ENCODE results near the gene BSDC1. TPM values are rescaled to one million over a fixed set of nuclear protein-coding genes. Genes with fewer than 3 reads are reported as not detected.

The BSDC1 gene
- total and polyA plus RNA-seq, 10 of the 15 experiments (the other 5 are each of a cell fraction or from before 2014, with no cell fraction given), result 3.0 to 39.7 (median 22.8) TPM

DNA sequence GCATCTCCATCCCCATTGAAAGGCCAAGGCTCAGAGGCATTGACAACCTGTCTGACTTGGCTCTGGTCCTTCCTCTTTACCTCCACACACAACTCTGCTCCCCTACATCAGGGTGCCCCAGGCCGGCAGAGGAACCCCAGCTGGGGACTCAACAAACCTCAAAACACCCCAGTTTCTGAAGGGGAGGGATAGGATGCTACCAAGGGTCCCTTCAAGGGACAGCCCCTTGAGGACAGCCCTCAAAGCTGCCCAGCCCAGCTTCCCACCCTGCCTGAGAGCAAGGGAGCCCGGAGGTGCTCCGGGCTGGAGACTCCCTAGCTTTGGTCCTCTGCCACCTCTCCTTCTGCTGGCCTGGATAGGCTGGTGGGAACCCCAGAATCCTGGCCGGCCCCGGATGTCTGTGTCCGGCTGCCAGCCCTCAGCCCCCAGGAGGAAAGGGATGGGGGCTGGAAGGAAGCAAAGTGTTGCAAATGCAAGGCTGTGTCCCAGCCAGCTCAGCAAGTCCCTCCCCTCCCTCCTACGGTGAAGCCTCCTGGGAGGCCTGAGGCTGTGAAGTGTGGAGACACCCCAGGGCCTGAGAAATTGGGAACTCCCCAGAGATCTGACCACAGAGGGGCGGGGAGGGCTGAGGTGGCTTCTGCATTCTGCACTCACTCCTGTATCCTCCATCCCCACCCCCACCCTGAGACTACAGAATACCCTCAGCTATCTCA lies 57.1 kb downstream of the BSDC1 start:
- Histone ChIP-seq H3K27ac (ENCODE audit: control insufficient read depth, insufficient read depth) (peak overlapping the region; percentile 81), H3K9me3 (replicated peaks; ENCODE audit: control insufficient read depth, insufficient read depth, low read length) (no peaks in the 10 kb centered on the region), H3K4me3 (peak overlapping the region; percentile 39; the same call in 1 of the 2 replicates), H3K27me3 (replicated peaks in 1 of 2; ENCODE audit: control insufficient read depth in 2 of 2, insufficient read depth in 2 of 2, low read length in 1 of 2) (no peaks in the 10 kb centered on the region), H3K79me2 (ENCODE audit: control insufficient read depth, insufficient read depth, low read length) (peaks cover 24% of the 10 kb centered on the region), H3K4me2 (ENCODE audit: control insufficient read depth, insufficient read depth) (peak overlapping the region; percentile 78), H3K36me3 (ENCODE audit: control insufficient read depth in 2 of 2, insufficient read depth in 2 of 2, low read length in 1 of 2) (peaks cover 6 to 7% of the 10 kb centered on the region in 2 experiments), H3K4me1 (ENCODE audit: control insufficient read depth, insufficient read depth, low read length) (peaks cover 65% of the 10 kb centered on the region), H3K9ac (ENCODE audit: control insufficient read depth, insufficient read depth, low read length) (peak overlapping the region; percentile 64; the same call in 1 of the 2 replicates), H2AFZ (ENCODE audit: control insufficient read depth, low read depth, low read length) (no peak overlapping the region), H4K20me1 (ENCODE audit: control insufficient read depth, insufficient read depth) (no peaks in the 10 kb centered on the region)
- ChIA-PET CTCF (interaction anchor here (0.9 to 2.4 kb wide), 18 partner anchors 10 to 156 kb away, joined by 3 to 17 read pairs (median 4); partner anchors contain the start of genes BSDC1 and CCDC28B), POLR2A (interaction anchor here (0.5 to 3.8 kb wide), 16 partner anchors 15 to 482 kb away, joined by 3 to 46 read pairs (median 4); partner anchors contain the start of genes BSDC1, CCDC28B, LCK and TXLNA), RAD21 (ENCODE audit: unreplicated experiment) (interaction anchor here (0.7 to 3.2 kb wide), 21 partner anchors 9 to 484 kb away, joined by 3 to 30 read pairs (median 5); partner anchors contain the start of genes BSDC1, LCK and TXLNA), SMC1A (ENCODE audit: uncharacterized antibody, unreplicated experiment) (interaction anchor here (0.9 to 3.4 kb wide), 11 partner anchors 10 to 121 kb away, joined by 3 to 16 read pairs (median 6); partner anchors contain the start of gene BSDC1)
- WGBS (ENCODE audit: insufficient coverage, insufficient replicate concordance, low lambda C conversion rate, missing lambda C conversion rate), result 0% methylated on average over 7 of the region's 8 CpGs
- FAIRE-seq (no peak), ATAC-seq (peak; percentile 65), DNase-seq (ENCODE audit: low read depth, low spot score) (peak; percentile 76)
- intact Hi-C loops (cut with micrococcal nuclease; ENCODE audit: unreplicated experiment), result loop anchor here (2.0 kb wide), 1 partner anchor 14 kb away; no protein-coding TSS in a partner anchor
- BruUV-seq (replicated peaks), result no TSS peak
- in situ Hi-C loops (cut with MboI), result no loop called here
- TF ChIP-seq MYC (IDR thresholded peaks at IDR 0.05; ENCODE audit: insufficient read depth, insufficient read length, insufficient replicate concordance, low read length, severe bottlenecking), result no peak
- TF ChIP-seq SRF (IDR thresholded peaks at IDR 0.05; ENCODE audit: low read depth in 2 of 2, low read length in 2 of 2), result no peak
- TF ChIP-seq RB1 (IDR thresholded peaks at IDR 0.05; ENCODE audit: borderline replicate concordance), result peak; percentile 70; the same call in 1 of the 2 replicates
- TF ChIP-seq SMARCA5 (IDR thresholded peaks at IDR 0.05), result no peak
- TF ChIP-seq CREB1 (IDR thresholded peaks at IDR 0.05; ENCODE audit: low read depth), result peak; percentile 21; the same call in 1 of the 2 replicates
- TF ChIP-seq SREBF1 (IDR thresholded peaks at IDR 0.05; ENCODE audit: low read length), result no peak
- peak; percentile 77 for TF ChIP-seq TCF12 (IDR thresholded peaks at IDR 0.05; ENCODE audit: low read depth, low read length)
- no peak for TF ChIP-seq IRF3 (IDR thresholded peaks at IDR 0.05)
- no peak for TF ChIP-seq SMAD1 (IDR thresholded peaks at IDR 0.05; ENCODE audit: low read depth, partially characterized antibody)
- no peak for TF ChIP-seq MEF2A (IDR thresholded peaks at IDR 0.05; ENCODE audit: insufficient read depth, low read depth, low read length)
- TF ChIP-seq JUNB (IDR thresholded peaks at IDR 0.05), result no peak
- no peak for TF ChIP-seq SUZ12 (IDR thresholded peaks at IDR 0.05; ENCODE audit: unreplicated experiment)
- TF ChIP-seq GATAD2B (conservative IDR thresholded peaks at IDR 0.05; ENCODE audit: low read depth), result peak; percentile 84
- TF ChIP-seq ASH2L (IDR thresholded peaks at IDR 0.05; ENCODE audit: borderline replicate concordance, low read depth), result no peak
- TF ChIP-seq MEF2B (IDR thresholded peaks at IDR 0.05; ENCODE audit: partially characterized antibody, poor library complexity, severe bottlenecking), result peak; percentile 99
- TF ChIP-seq SPI1 (IDR thresholded peaks at IDR 0.05; ENCODE audit: borderline replicate concordance, insufficient read depth, low read depth, low read length), result peak; percentile 70; the same call in 1 of the 2 replicates
- TF ChIP-seq BHLHE40 (IDR thresholded peaks at IDR 0.05; ENCODE audit: borderline replicate concordance in 1 of 2, low read depth in 2 of 2, low read length in 1 of 2), result peak; percentile 3 to 68; a peak in 3 of 4 replicates
- TF ChIP-seq FOXK2 (IDR thresholded peaks at IDR 0.05), result no peak
- no peak for TF ChIP-seq CHD4 (IDR thresholded peaks at IDR 0.05)
- no peak for TF ChIP-seq NFYB (IDR thresholded peaks at IDR 0.05; ENCODE audit: insufficient read depth, low read depth, low read length)
- 0 out of 2 replicates have a peak, but pooled peaks have one; percentile 6 for TF ChIP-seq YBX1 (IDR thresholded peaks at IDR 0.05)
- TF ChIP-seq BACH1 (IDR thresholded peaks at IDR 0.05; ENCODE audit: borderline replicate concordance), result no peak
- TF ChIP-seq TBL1XR1 (IDR thresholded peaks at IDR 0.05; ENCODE audit: low read depth, low read length), result 0 out of 2 replicates have a peak, but pooled peaks have one; percentile 20

Measured in GM12878 (cell line).